Stimulated activated CD4-positive, alpha-beta T cell treated with anti-CD3 and anti-CD28 coated beads, TNF-alpha, amount 100 ng/mL, for 24 hours (primary cell): Measurements from ENCODE around the gene TCEA3.
A peak's percentile ranks its signal among the peaks of the same experiment; 100 is the strongest.
"Not testable (repeated sequence)": the region's sequence is repeated elsewhere in the genome, so short reads cannot be mapped to it uniquely, and the experiment has no call there.

Experiments used
- DNase-seq, 3 experiments: peaks; one replicate each; pipeline ENCODE4 v3.0.0-alpha.2; 2020; ENCODE audit warnings: low read depth in 3 of 3

TCEA3 gene

GRCh38 chr1:23393706-23394105 is 30.8 kb downstream of the TCEA3 start:
- DNase-seq = no peak

GRCh38 chr1:23392125-23392855 is 32.3 kb downstream of the TCEA3 start:
- DNase-seq = no peak

GRCh38 chr1:23389837-23390321 is 34.7 kb downstream of the TCEA3 start:
- no peak for DNase-seq

- DNase-seq = no peak
Measured at GRCh38 chr1:23387494-23387893, 37.1 kb downstream of the TCEA3 start.

- no peak for DNase-seq
Measured at GRCh38 chr1:23385119-23385621, 39.4 kb downstream of the TCEA3 start.

- DNase-seq = no peak
Measured at GRCh38 chr1:23384312-23385058, 40.1 kb downstream of the TCEA3 start.

- DNase-seq = no peak
Measured at GRCh38 chr1:23383577-23384311, 40.8 kb downstream of the TCEA3 start.

GRCh38 chr1:23381233-23381885 is 43.2 kb downstream of the TCEA3 start:
- DNase-seq = no peak

- no peak for DNase-seq
Measured at GRCh38 chr1:23380719-23381118, 43.8 kb downstream of the TCEA3 start.

- not testable (repeated sequence) for DNase-seq
Measured at GRCh38 chr1:23380236-23380635, 44.3 kb downstream of the TCEA3 start.

- DNase-seq = no peak
Measured at GRCh38 chr1:23376890-23377811, 47.4 kb downstream of the TCEA3 start.

- DNase-seq = not testable (repeated sequence)
Measured at GRCh38 chr1:23374079-23374735, 50.3 kb downstream of the TCEA3 start.

GRCh38 chr1:23371987-23372880 is 52.3 kb downstream of the TCEA3 start:
- DNase-seq = no peak

- no peak for DNase-seq
Measured at GRCh38 chr1:23370709-23371584, 53.6 kb downstream of the TCEA3 start.

GRCh38 chr1:23370330-23370708 is 54.2 kb downstream of the TCEA3 start:
- DNase-seq = no peak

GRCh38 chr1:23369335-23370013 is 55.1 kb downstream of the TCEA3 start, which contains the start of gene ZNF436:
ZNF436 (minus strand) TSS chr1:23369836; CDS start chr1:23368005, 1,831 bp downstream.
- DNase-seq = peak in 1 of 3 experiments; percentile 35
